AG04449 (cell line): ENCODE measurements around the gene RANBP17.

Source experiments
- CTCF ChIA-PET: fragments of 350-600 bp; formaldehyde crosslinking; extraction: SDS; loops from one replicate; lab custom pipeline; 2021; ENCODE audit warnings: antibody characterized with exemption; lab: Yijun Ruan, JAX
- POLR2A ChIA-PET: fragments of 400-600, 350-600 bp; formaldehyde crosslinking; extraction: SDS; loops from one replicate; lab custom pipeline; 2020; ENCODE audit warnings: antibody characterized with exemption, inconsistent platforms; lab: Yijun Ruan, JAX
- DNase-seq: peaks from one replicate; pipeline ENCODE4 v3.0.0-alpha.2; 2010; ENCODE audit warnings: low read depth, low spot score
- H3K4me3 ChIP-seq: 2 replicates; pipeline ENCODE4 v1.5.1; 2011; ENCODE audit warnings: low read depth, mild to moderate bottlenecking, control low read depth, low read length
- TF ChIP-seq, protein P1 (sequence below): IDR thresholded peaks from one replicate; pipeline ENCODE4 v1.5.1; 2011; ENCODE audit warnings: mild to moderate bottlenecking, moderate library complexity, low read length, control low read depth, inconsistent platforms; ENCODE audit not compliant: insufficient read depth; ENCODE audit errors: missing control alignments

RANBP17 gene

DNA sequence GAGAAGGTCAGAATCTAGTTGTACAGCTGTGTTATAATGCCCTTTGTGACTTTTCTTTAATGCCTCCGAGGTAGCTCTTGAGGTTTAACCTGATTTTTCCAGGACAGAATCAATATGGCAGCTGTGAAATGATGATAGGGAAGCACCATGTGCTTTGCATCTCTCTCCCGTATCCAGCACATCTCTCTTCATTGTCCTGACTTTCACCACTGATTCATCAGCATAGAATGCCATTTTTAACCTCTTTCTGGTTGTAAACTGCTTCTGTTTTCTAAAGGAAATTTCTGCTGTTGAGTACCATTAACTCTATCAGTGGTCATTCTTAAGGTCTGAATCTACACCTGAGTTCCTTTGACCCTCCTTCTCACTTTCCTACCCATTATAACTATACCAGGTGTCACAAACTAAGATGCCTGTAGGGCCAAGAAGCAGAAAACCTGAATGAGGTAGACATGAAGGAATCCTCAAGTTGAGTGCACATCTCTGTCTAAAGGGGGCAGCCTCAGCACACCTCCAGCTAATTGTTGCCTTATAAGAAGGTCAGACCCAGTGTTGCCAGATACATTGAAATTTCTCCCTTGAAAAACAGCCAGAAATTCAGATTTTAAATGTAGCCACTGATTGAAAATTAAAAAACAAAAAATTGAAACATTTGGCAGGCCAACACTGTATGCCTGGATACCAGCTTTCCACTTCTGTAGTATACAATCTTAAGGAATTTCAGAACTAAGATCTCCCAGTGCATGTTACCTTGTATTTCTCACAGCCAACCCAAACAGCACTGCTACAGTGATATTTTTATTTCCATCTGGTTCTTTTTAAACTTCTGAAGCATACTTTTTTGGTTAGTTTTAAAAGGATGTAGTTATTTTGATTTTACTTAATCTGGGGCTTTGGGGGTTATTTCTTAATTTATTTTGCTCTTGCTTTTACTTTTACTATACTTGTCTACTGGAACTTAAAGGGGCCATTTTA, 411.5 kb downstream of the RANBP17 start:
- ChIA-PET CTCF (interaction anchor here (0.6 to 2.3 kb wide), 9 partner anchors 9 to 69 kb away, joined by 3 to 13 read pairs (median 5); no protein-coding TSS in a partner anchor), POLR2A (no interaction called here)
- no peak overlapping the region for H3K4me3 ChIP-seq
- no peak for DNase-seq
- TF ChIP-seq, protein P1, sequence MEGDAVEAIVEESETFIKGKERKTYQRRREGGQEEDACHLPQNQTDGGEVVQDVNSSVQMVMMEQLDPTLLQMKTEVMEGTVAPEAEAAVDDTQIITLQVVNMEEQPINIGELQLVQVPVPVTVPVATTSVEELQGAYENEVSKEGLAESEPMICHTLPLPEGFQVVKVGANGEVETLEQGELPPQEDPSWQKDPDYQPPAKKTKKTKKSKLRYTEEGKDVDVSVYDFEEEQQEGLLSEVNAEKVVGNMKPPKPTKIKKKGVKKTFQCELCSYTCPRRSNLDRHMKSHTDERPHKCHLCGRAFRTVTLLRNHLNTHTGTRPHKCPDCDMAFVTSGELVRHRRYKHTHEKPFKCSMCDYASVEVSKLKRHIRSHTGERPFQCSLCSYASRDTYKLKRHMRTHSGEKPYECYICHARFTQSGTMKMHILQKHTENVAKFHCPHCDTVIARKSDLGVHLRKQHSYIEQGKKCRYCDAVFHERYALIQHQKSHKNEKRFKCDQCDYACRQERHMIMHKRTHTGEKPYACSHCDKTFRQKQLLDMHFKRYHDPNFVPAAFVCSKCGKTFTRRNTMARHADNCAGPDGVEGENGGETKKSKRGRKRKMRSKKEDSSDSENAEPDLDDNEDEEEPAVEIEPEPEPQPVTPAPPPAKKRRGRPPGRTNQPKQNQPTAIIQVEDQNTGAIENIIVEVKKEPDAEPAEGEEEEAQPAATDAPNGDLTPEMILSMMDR: peak; percentile 28

DNA sequence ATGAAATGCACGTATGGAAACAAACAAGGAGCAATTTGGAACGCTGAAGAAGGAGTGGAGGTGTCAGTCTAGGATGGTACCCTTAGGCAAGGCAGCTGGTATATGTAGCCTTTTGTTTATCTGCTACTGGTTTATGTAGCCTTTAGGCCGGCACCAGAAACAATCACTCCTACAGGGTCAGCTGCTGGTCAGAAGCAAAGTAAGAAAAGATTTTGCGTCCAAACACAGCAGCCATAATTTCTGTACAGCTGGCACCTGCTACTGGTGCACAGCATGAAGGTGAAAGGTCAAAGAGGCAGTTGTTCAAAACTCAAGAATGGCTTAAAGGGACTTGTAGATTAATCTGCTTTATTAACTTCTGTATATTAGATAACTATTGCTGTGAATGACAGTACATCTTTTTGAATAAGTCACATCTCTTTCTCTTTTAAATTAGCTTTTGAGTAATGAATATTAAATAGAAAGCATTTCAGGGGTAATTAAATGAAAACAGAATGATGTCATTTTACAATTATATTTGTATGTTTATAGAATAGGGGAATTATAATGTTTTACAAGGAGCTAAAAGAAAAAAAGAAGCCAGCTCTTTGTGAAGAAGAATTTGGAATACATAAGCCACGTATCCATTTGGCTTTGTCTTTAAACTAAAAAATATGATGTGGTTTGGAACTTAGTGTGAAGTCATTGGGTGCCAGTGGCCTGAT, 414.2 kb downstream of the RANBP17 start:
- TF ChIP-seq, protein P1: no peak
- POLR2A ChIA-PET: no interaction called here
- no peak overlapping the region for H3K4me3 ChIP-seq
- no peak for DNase-seq
- CTCF ChIA-PET: interaction anchor here (0.9 to 1.8 kb wide), 5 partner anchors 11 to 66 kb away, joined by 3 to 9 read pairs (median 3); no protein-coding TSS in a partner anchor

GRCh38 chr5:171283753-171284152, 421.9 kb downstream of the RANBP17 start:
- POLR2A ChIA-PET: no interaction called here
- CTCF ChIA-PET: no interaction called here
- no peak overlapping the region for H3K4me3 ChIP-seq
- no peak for DNase-seq
- TF ChIP-seq, protein P1: no peak

- DNase-seq: no peak
- ChIA-PET CTCF (interaction anchor here (1.2 kb wide), 1 partner anchor 12 kb away, joined by 5 read pairs; no protein-coding TSS in a partner anchor), POLR2A (no interaction called here)
- TF ChIP-seq, protein P1: no peak
- no peak overlapping the region for H3K4me3 ChIP-seq
Observed at GRCh38 chr5:171285465-171285864, 423.6 kb downstream of the RANBP17 start.

GRCh38 chr5:171288066-171288465, 426.2 kb downstream of the RANBP17 start:
- POLR2A ChIA-PET: no interaction called here
- no peak for DNase-seq
- TF ChIP-seq, protein P1: no peak
- no peak overlapping the region for H3K4me3 ChIP-seq
- CTCF ChIA-PET: no interaction called here
